Measurements from ENCODE around the gene RPTN.

- TF ChIP-seq CTCF (IDR thresholded peaks at IDR 0.05; ENCODE audit: insufficient read depth, low read length, poor library complexity, severe bottlenecking) (no peak), EZH2phosphoT487 (conservative IDR thresholded peaks at IDR 0.05; ENCODE audit: low read length) (no peak)
Observed at GRCh38 chr1:152109998-152110294, 49.1 kb downstream of the RPTN start.

Data from SU-DHL-6 (cell line).